Panc1 (cell line): ENCODE data around the gene NTF4. TPM values are rescaled to one million over a fixed set of nuclear protein-coding genes. Genes with fewer than 3 reads are reported as not detected.
A peak's percentile ranks its signal among the peaks of the same experiment; 100 is the strongest.
"Not testable (repeated sequence)": the region's sequence is repeated elsewhere in the genome, so short reads cannot be mapped to it uniquely, and the experiment has no call there.

Experiments
- ATAC-seq: fragments of 200-7000 bp; cut with Tn5 transposase; 2 replicates; pipeline ENCODE4 v1.9.1; 2020; ENCODE audit warnings: mild to moderate bottlenecking, moderate library complexity
- BruUV-seq: library from RNA; stranded (reverse); fragments of 400-500 nt; replicated peaks from 2 replicates; lab custom pipeline; 2021; lab: Mats Ljungman, UMichigan
- CTCF ChIA-PET: fragments of 300-600 bp; sonication (Branson Sonifier 250); formaldehyde crosslinking; loops from one replicate; lab custom pipeline; 2022; ENCODE audit warnings: antibody characterized with exemption; lab: Charles Lee
- POLR2A ChIA-PET: fragments of 300-600 bp; sonication (Branson Sonifier 250); formaldehyde crosslinking; loops from one replicate; lab custom pipeline; 2022; ENCODE audit warnings: antibody characterized with exemption; lab: Charles Lee
- DNase-seq: peaks from one replicate; pipeline ENCODE4 v3.0.0-alpha.2; 2010; ENCODE audit warnings: low read depth, low spot score
- H3K27ac ChIP-seq: 2 replicates; pipeline ENCODE4 v1.5.1; 2011; ENCODE audit warnings: mild to moderate bottlenecking, low read length, inconsistent platforms
- H3K27me3 ChIP-seq: fragments of 200-500 bp; sonication (Bioruptor generic); 2 replicates; pipeline ENCODE4 v1.6.0; 2014; ENCODE audit warnings: low read length, inconsistent platforms; ENCODE audit not compliant: control insufficient read depth, insufficient read depth
- H3K36me3 ChIP-seq: fragments of 200-500 bp; sonication (Bioruptor generic); 2 replicates; pipeline ENCODE4 v1.5.1; 2014; ENCODE audit warnings: inconsistent platforms, mild to moderate bottlenecking, low read length, moderate library complexity; ENCODE audit not compliant: control insufficient read depth, insufficient read depth
- H3K4me1 ChIP-seq: 2 replicates; pipeline ENCODE4 v1.5.1; 2011; ENCODE audit warnings: inconsistent platforms, mild to moderate bottlenecking, low read length, moderate library complexity; ENCODE audit not compliant: control insufficient read depth, insufficient read depth
- H3K4me3 ChIP-seq, 2 experiments: 2 replicates each; pipeline ENCODE4 v1.5.1; 2011 to 2012; ENCODE audit warnings: low read depth in 2 of 2, low read length in 2 of 2, mild to moderate bottlenecking in 2 of 2, inconsistent platforms in 1 of 2, moderate library complexity in 1 of 2
- H3K9me3 ChIP-seq: fragments of 200-500 bp; sonication (Bioruptor generic); 2 replicates; pipeline ENCODE4 v1.5.1; 2014; ENCODE audit warnings: low read depth, mild to moderate bottlenecking, inconsistent platforms, low read length, moderate library complexity; ENCODE audit not compliant: control insufficient read depth, insufficient read depth
- POLR2AphosphoS5 ChIP-seq: IDR thresholded peaks from 2 replicates; pipeline ENCODE4 v1.6.1; 2012; ENCODE audit warnings: mild to moderate bottlenecking, low read depth, low read length, moderate library complexity
- SIN3A ChIP-seq: IDR thresholded peaks from 2 replicates; pipeline ENCODE4 v1.6.1; 2012; ENCODE audit warnings: low read depth, mild to moderate bottlenecking, low read length, moderate library complexity, borderline replicate concordance; ENCODE audit not compliant: insufficient read depth
- TCF7L2 ChIP-seq: IDR thresholded peaks from 2 replicates; pipeline ENCODE4 v1.6.1; 2011; ENCODE audit warnings: mild to moderate bottlenecking, low read depth, low read length, inconsistent platforms
- in situ Hi-C: cut with HindIII; loops from 2 replicates; pipeline ENCODE4 v1.10.0; 2016; ENCODE audit warnings: low sequenced_read_pairs, low pct_unique_long_range_greater_than_20kb
- intact Hi-C: fragments of 100-400 bp; cut with micrococcal nuclease; formaldehyde crosslinking; loops from one replicate; pipeline ENCODE4 v1.10.0; 2022; ENCODE audit not compliant: unreplicated experiment
- total RNA-seq: library from RNA; stranded (reverse); gene quantifications from one replicate; pipeline ENCODE4 v1.2.1, GENCODE V29; 2021; ENCODE audit not compliant: unreplicated experiment
- TF ChIP-seq, protein P1 (sequence below): fragments of 450-650 bp; IDR thresholded peaks from 2 replicates; pipeline ENCODE4 v1.5.1; 2017; ENCODE audit warnings: mild to moderate bottlenecking
- TF ChIP-seq, protein P2 (sequence below), 2 experiments: IDR thresholded peaks; 2 replicates each; pipeline ENCODE4 v1.6.1; 2011 to 2012; ENCODE audit warnings: low read depth in 2 of 2, control low read depth in 1 of 2, low read length in 1 of 2, mild to moderate bottlenecking in 1 of 2, moderate library complexity in 1 of 2; ENCODE audit not compliant: insufficient read depth in 1 of 2

NTF4 gene
- total RNA-seq, 1 experiment from 2014 or later: 0.39 TPM

DNA sequence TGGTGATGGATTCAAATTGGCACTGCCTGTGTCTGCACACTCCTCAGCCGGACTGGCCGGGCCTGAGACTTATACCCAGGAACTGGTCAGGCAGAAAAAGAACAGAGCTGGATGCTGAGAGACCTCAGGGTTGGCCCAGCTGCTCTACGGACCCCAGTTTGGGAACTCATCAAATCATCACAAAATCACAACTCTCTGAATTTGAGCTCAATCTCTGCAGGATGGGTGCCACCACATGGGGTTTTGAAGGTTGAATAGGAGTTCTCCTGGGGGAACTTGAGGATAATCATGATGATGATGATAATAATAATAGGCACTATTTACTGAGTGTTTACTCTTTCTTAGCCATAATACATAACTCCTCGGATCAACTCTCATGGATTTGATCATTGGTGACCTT lies 22.0 kb downstream of the NTF4 start:
- H3K4me3 ChIP-seq, H3K4me1 ChIP-seq, H3K27ac ChIP-seq, POLR2A ChIA-PET, DNase-seq, in situ Hi-C loops, BruUV-seq, ATAC-seq, H3K27me3 ChIP-seq, H3K36me3 ChIP-seq, CTCF ChIA-PET, H3K9me3 ChIP-seq, intact Hi-C loops: not testable (repeated sequence)

DNA sequence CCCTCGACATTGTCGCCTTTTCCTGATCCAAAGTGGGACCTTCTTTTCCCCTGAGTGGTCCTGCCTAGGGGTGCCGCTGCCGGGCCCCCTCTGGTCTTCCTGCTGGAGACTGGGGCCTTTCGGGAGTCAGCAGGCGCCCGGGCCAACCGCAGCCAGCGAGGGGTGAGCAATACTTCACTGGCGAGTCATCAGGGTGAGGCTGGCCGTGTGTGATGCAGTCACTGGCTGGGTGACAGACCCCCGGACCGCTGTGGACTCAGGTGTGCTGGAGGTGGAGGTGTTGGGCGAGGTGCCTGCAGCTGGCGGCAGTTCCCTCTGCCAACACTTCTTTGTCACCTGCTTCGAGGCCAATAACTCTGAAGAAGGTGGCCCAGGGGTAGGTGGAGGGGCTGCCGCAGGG lies 22.4 kb downstream of the NTF4 start:
- ChIA-PET CTCF (no interaction called here), POLR2A (no interaction called here)

DNA sequence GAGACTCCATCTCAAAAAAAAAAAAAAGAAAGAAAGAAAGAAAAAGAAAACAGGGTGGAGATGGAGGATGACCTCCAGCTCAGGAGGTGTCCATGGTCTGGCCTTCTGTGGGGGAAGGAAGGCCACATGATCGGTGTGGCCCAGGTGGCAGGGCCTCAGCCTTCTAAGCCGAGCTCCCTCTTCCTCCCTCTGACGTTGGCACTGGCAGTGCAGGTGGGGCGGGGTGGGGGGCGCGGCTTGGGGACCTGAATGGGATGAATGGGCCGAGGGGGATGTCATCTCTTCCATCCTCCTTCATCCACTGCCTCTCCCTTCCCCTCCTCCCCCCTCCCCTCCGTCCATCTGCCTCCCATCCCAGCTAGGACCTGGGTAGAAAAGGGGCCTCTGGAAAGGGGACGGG lies 24.9 kb downstream of the NTF4 start:
- DNase-seq, BruUV-seq, H3K9me3 ChIP-seq, ATAC-seq, in situ Hi-C loops, H3K4me3 ChIP-seq, H3K4me1 ChIP-seq, intact Hi-C loops, POLR2A ChIA-PET, H3K27me3 ChIP-seq, H3K36me3 ChIP-seq, H3K27ac ChIP-seq: not testable (repeated sequence)
- CTCF ChIA-PET: interaction anchor here (0.6 kb wide), 2 partner anchors 233 to 681 kb away, joined by 4 to 11 read pairs; no protein-coding TSS in a partner anchor

More for the DNA sequence above, 22.4 kb downstream of the NTF4 start:
- no peak overlapping the region for H3K27ac ChIP-seq
- H3K4me3 ChIP-seq: no peak overlapping the region
- H3K4me1 ChIP-seq: no peaks in the 10 kb centered on the region
- TF ChIP-seq SIN3A (no peak), TCF7L2 (no peak), POLR2AphosphoS5 (no peak)
- TF ChIP-seq, protein P1, sequence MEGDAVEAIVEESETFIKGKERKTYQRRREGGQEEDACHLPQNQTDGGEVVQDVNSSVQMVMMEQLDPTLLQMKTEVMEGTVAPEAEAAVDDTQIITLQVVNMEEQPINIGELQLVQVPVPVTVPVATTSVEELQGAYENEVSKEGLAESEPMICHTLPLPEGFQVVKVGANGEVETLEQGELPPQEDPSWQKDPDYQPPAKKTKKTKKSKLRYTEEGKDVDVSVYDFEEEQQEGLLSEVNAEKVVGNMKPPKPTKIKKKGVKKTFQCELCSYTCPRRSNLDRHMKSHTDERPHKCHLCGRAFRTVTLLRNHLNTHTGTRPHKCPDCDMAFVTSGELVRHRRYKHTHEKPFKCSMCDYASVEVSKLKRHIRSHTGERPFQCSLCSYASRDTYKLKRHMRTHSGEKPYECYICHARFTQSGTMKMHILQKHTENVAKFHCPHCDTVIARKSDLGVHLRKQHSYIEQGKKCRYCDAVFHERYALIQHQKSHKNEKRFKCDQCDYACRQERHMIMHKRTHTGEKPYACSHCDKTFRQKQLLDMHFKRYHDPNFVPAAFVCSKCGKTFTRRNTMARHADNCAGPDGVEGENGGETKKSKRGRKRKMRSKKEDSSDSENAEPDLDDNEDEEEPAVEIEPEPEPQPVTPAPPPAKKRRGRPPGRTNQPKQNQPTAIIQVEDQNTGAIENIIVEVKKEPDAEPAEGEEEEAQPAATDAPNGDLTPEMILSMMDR: no peak
- TF ChIP-seq, protein P2, sequence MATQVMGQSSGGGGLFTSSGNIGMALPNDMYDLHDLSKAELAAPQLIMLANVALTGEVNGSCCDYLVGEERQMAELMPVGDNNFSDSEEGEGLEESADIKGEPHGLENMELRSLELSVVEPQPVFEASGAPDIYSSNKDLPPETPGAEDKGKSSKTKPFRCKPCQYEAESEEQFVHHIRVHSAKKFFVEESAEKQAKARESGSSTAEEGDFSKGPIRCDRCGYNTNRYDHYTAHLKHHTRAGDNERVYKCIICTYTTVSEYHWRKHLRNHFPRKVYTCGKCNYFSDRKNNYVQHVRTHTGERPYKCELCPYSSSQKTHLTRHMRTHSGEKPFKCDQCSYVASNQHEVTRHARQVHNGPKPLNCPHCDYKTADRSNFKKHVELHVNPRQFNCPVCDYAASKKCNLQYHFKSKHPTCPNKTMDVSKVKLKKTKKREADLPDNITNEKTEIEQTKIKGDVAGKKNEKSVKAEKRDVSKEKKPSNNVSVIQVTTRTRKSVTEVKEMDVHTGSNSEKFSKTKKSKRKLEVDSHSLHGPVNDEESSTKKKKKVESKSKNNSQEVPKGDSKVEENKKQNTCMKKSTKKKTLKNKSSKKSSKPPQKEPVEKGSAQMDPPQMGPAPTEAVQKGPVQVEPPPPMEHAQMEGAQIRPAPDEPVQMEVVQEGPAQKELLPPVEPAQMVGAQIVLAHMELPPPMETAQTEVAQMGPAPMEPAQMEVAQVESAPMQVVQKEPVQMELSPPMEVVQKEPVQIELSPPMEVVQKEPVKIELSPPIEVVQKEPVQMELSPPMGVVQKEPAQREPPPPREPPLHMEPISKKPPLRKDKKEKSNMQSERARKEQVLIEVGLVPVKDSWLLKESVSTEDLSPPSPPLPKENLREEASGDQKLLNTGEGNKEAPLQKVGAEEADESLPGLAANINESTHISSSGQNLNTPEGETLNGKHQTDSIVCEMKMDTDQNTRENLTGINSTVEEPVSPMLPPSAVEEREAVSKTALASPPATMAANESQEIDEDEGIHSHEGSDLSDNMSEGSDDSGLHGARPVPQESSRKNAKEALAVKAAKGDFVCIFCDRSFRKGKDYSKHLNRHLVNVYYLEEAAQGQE (IDR thresholded peaks at IDR 0.05; ENCODE audit: insufficient read depth in 1 of 2, low read depth in 2 of 2, low read length in 1 of 2): no peak
- BruUV-seq: no TSS peak
- no peaks in the 10 kb centered on the region for H3K36me3 ChIP-seq
- DNase-seq (no peak), ATAC-seq (no peak)
- in situ Hi-C loops: no loop called here
- H3K9me3 ChIP-seq: no peaks in the 10 kb centered on the region
- intact Hi-C loops: no loop called here
- no peaks in the 10 kb centered on the region for H3K27me3 ChIP-seq

DNA sequence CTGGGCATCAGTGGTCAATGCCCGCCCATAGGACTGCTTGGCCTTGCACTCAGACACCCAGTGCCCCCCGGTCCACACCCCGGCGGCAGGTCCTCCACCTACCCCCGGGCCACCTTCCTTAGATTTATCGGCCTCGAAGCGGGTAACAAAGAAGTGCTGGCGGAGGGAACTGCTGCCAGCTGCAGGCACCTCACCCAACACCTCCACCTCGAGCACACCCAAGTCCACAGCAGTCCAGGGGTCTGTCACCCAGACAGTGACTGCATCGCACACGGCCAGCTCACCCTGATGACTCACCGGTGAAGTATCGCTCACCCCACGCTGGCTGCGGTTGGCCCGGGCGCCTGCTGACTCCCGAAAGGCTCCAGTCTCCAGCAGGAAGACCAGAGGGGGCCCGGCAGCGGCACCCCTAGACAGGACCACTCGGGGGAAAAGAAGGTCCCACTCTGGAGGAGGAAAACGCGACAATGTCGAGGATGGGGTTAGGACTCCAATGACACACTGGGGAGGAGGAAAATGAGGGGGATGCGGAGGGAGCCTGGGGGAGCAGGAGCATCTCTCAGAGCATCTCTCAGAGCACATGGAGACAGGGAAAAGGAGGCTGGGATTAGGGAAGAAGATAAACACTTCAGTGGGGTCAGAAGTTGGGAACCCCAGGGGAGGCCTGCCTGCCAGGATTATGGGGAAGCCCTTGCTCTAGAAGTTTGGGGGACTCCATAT lies 25.9 kb downstream of the NTF4 start:
- BruUV-seq, DNase-seq, in situ Hi-C loops, H3K27ac ChIP-seq, H3K9me3 ChIP-seq, intact Hi-C loops, H3K27me3 ChIP-seq, POLR2A ChIA-PET, H3K36me3 ChIP-seq, H3K4me1 ChIP-seq, CTCF ChIA-PET, H3K4me3 ChIP-seq: not testable (repeated sequence)
- peak; percentile 92 for ATAC-seq

DNA sequence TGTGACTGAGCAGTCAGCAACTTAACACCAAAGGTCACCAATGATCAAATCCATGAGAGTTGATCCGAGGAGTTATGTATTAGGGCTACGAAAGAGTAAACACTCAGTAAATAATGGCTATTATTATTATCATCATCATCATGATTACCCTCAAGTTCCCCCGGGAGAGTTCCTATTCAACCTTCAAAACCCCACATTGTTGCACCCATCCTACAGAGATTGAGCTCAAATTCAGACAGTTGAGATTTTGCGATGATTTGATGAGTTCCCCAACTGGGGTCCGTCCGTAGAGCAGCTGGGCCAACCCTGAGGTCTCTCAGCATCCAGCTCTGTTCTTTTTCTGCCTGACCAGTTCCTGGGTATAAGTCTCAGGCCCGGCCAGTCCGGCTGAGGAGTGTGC lies 26.5 kb downstream of the NTF4 start:
- H3K4me1 ChIP-seq, ATAC-seq, CTCF ChIA-PET, BruUV-seq, H3K9me3 ChIP-seq, H3K4me3 ChIP-seq, intact Hi-C loops, H3K27me3 ChIP-seq, POLR2A ChIA-PET, in situ Hi-C loops, H3K27ac ChIP-seq, H3K36me3 ChIP-seq, DNase-seq: not testable (repeated sequence)
